Peyer's patch (tissue), 4 donors: Measurements from ENCODE around the gene POLR2B. TPM values are rescaled to one million over a fixed set of nuclear protein-coding genes. Genes with fewer than 3 reads are reported as not detected.

Source experiments
- DNase-seq, 3 donors: peaks; one replicate each; pipeline ENCODE4 v3.0.0-alpha.2; 2017 to 2019
- H3K27ac ChIP-seq, 4 donors: fragments of 200-600 bp; sonication (generic); one replicate each; pipeline ENCODE4 v1.5.1; 2016 to 2019
- H3K27me3 ChIP-seq, 2 donors: fragments of 200-600 bp; sonication (generic); one replicate each; pipeline ENCODE4 v1.5.1; 2019
- H3K36me3 ChIP-seq, 3 donors: fragments of 200-600 bp; sonication (generic); one replicate each; pipeline ENCODE4 v1.5.1; 2016 to 2019
- H3K4me1 ChIP-seq, 4 donors: fragments of 200-600 bp; sonication (generic); one replicate each; pipeline ENCODE4 v1.5.1; 2016 to 2019
- H3K4me3 ChIP-seq, 4 donors: fragments of 200-600 bp; sonication (generic); 1 replicate in 3 of 4; 2 replicates in 1 of 4; pipeline ENCODE4 v1.5.1; 2016 to 2019; ENCODE audit warnings: mild to moderate bottlenecking in 1 of 4
- H3K9me3 ChIP-seq, 4 donors: fragments of 200-600 bp; sonication (generic); one replicate each; pipeline ENCODE4 v1.5.1; 2016 to 2019; ENCODE audit warnings: mild to moderate bottlenecking in 1 of 4
- CTCF ChIP-seq, 6 experiments: fragments of 450-650 bp in 4 of 6; fragments of 200-600 bp in 2 of 6; sonication (generic) in 1 of 6; IDR thresholded peaks; one replicate each; pipeline ENCODE4 v1.5.1; 2017 to 2019; ENCODE audit warnings: antibody characterized with exemption in 6 of 6, mild to moderate bottlenecking in 3 of 6, moderate library complexity in 1 of 6
- POLR2A ChIP-seq, 2 donors: fragments of 450-650 bp; IDR thresholded peaks; one replicate each; pipeline ENCODE4 v1.5.1; 2017; ENCODE audit warnings: antibody characterized with exemption in 2 of 2, mild to moderate bottlenecking in 2 of 2, moderate library complexity in 2 of 2
- total RNA-seq, 4 donors: library from RNA; depleted of rRNA; stranded (reverse); fragments of >200 nt; gene quantifications; one replicate each; pipeline ENCODE4 v1.1.0, GENCODE V29; 2016

Gene POLR2B
- total RNA-seq, 4 donors from 2014 or later, result 81.5 to 117 (median 87.3) TPM

GRCh38 chr4:56986192-56986591 lies 7.5 kb downstream of the POLR2B start:
- peaks cover 0 to 55% (median 0%) of the 10 kb centered on the region in 3 donors for H3K36me3 ChIP-seq
- no peak for DNase-seq
- no peak for TF ChIP-seq CTCF (IDR thresholded peaks at IDR 0.05)
- no peak for TF ChIP-seq POLR2A (IDR thresholded peaks at IDR 0.05)

GRCh38 chr4:56986952-56987351 lies 8.3 kb downstream of the POLR2B start:
- H3K4me3 ChIP-seq, result no peak overlapping the region
- H3K27ac ChIP-seq, result no peak overlapping the region
- H3K9me3 ChIP-seq, result no peaks in the 10 kb centered on the region
- DNase-seq, result no peak
- peaks cover 0 to 63% (median 0%) of the 10 kb centered on the region in 3 donors for H3K36me3 ChIP-seq
- no peaks in the 10 kb centered on the region for H3K27me3 ChIP-seq
- TF ChIP-seq CTCF (IDR thresholded peaks at IDR 0.05) (no peak), POLR2A (IDR thresholded peaks at IDR 0.05) (no peak)
- H3K4me1 ChIP-seq, result no peaks in the 10 kb centered on the region

More at GRCh38 chr4:56986192-56986591, 7.5 kb downstream of the POLR2B start:
- Histone ChIP-seq H3K4me3 (no peak overlapping the region), H3K4me1 (peaks cover 0 to 3% (median 0%) of the 10 kb centered on the region in 4 donors), H3K27ac (no peak overlapping the region), H3K9me3 (no peaks in the 10 kb centered on the region), H3K27me3 (no peaks in the 10 kb centered on the region)

- Histone ChIP-seq H3K36me3 (peaks cover 0 to 88% (median 0%) of the 10 kb centered on the region in 3 donors), H3K27me3 (no peaks in the 10 kb centered on the region), H3K4me1 (no peaks in the 10 kb centered on the region), H3K9me3 (no peaks in the 10 kb centered on the region), H3K4me3 (no peak overlapping the region), H3K27ac (no peak overlapping the region)
- TF ChIP-seq POLR2A (IDR thresholded peaks at IDR 0.05), result no peak
- TF ChIP-seq CTCF (IDR thresholded peaks at IDR 0.05), result no peak
- no peak for DNase-seq
These were observed 11.6 kb downstream of the POLR2B start for GRCh38 chr4:56990109-56990905.

- H3K4me3 ChIP-seq, result no peak overlapping the region
- TF ChIP-seq CTCF (IDR thresholded peaks at IDR 0.05), result no peak
- no peak for TF ChIP-seq POLR2A (IDR thresholded peaks at IDR 0.05)
- no peaks in the 10 kb centered on the region for H3K4me1 ChIP-seq
- H3K27me3 ChIP-seq, result no peaks in the 10 kb centered on the region
- H3K27ac ChIP-seq, result peak overlapping the region in 1 of 4 donors; percentile 9
- DNase-seq, result no peak
- H3K36me3 ChIP-seq, result peaks cover 0 to 89% (median 0%) of the 10 kb centered on the region in 3 donors
- no peaks in the 10 kb centered on the region for H3K9me3 ChIP-seq
These were observed 16.8 kb downstream of the POLR2B start for GRCh38 chr4:56995525-56995924.

GRCh38 chr4:56999751-57000150 lies 21.1 kb downstream of the POLR2B start:
- no peak overlapping the region for H3K27ac ChIP-seq
- no peaks in the 10 kb centered on the region for H3K9me3 ChIP-seq
- no peaks in the 10 kb centered on the region for H3K4me1 ChIP-seq
- H3K27me3 ChIP-seq, result no peaks in the 10 kb centered on the region
- TF ChIP-seq CTCF (IDR thresholded peaks at IDR 0.05) (no peak), POLR2A (IDR thresholded peaks at IDR 0.05) (no peak)
- DNase-seq, result no peak
- H3K4me3 ChIP-seq, result no peak overlapping the region
- peaks cover 0 to 83% (median 0%) of the 10 kb centered on the region in 3 donors for H3K36me3 ChIP-seq
